NCI-H510A treated with DMSO at 0.1 percent for 48 hours (cell line): ENCODE data around the gene ACCSL.

Experiments
- DNase-seq: peaks from one replicate; lab custom pipeline; 2025; lab: John Stamatoyannopoulos, UW

Gene ACCSL

GRCh38 chr11:44018829-44019228 lies 29.0 kb upstream of the ACCSL start:
- DNase-seq, result no peak

GRCh38 chr11:44024977-44025376 lies 22.8 kb upstream of the ACCSL start:
- no peak for DNase-seq

- no peak for DNase-seq
Observed at GRCh38 chr11:44025727-44026126, 22.1 kb upstream of the ACCSL start.

- no peak for DNase-seq
Observed at GRCh38 chr11:44028401-44028800, 19.4 kb upstream of the ACCSL start.

- DNase-seq, result no peak
Observed at GRCh38 chr11:44028816-44029506, 18.8 kb upstream of the ACCSL start.

GRCh38 chr11:44029507-44029845 lies 18.3 kb upstream of the ACCSL start:
- DNase-seq, result no peak

GRCh38 chr11:44029977-44030911 lies 17.5 kb upstream of the ACCSL start:
- DNase-seq, result no peak

GRCh38 chr11:44030996-44031395 lies 16.8 kb upstream of the ACCSL start:
- DNase-seq, result no peak

GRCh38 chr11:44031549-44031948 lies 16.2 kb upstream of the ACCSL start:
- no peak for DNase-seq

GRCh38 chr11:44032299-44033085 lies 15.3 kb upstream of the ACCSL start:
- no peak for DNase-seq

- no peak for DNase-seq
Observed at GRCh38 chr11:44033411-44033850, 14.3 kb upstream of the ACCSL start.

- DNase-seq, result no peak
Observed at GRCh38 chr11:44033856-44034255, 13.9 kb upstream of the ACCSL start.

- DNase-seq, result no peak
Observed at GRCh38 chr11:44034639-44035038, 13.1 kb upstream of the ACCSL start.

- DNase-seq, result peak; percentile 15
Observed at GRCh38 chr11:44036811-44037657, 10.7 kb upstream of the ACCSL start.

- no peak for DNase-seq
Observed at GRCh38 chr11:44037658-44037998, 10.2 kb upstream of the ACCSL start.

- no peak for DNase-seq
Observed at GRCh38 chr11:44043157-44043556, 4.6 kb upstream of the ACCSL start.

- no peak for DNase-seq
Observed at GRCh38 chr11:44046182-44046581, 1.6 kb upstream of the ACCSL start.

GRCh38 chr11:44047298-44047697 lies 483 bp upstream of the ACCSL start:
- no peak for DNase-seq

GRCh38 chr11:44049832-44050231 lies 2.1 kb downstream of the ACCSL start:
- DNase-seq, result no peak

- no peak for DNase-seq
Observed at GRCh38 chr11:44051171-44051570, 3.4 kb downstream of the ACCSL start.

- no peak for DNase-seq
Observed at GRCh38 chr11:44057340-44057739, 9.6 kb downstream of the ACCSL start.

GRCh38 chr11:44058275-44058674 lies 10.5 kb downstream of the ACCSL start:
- no peak for DNase-seq
